Kidney epithelial cell (primary cell): ENCODE data around the gene RNF215. TPM values are rescaled to one million over a fixed set of nuclear protein-coding genes. Genes with fewer than 3 reads are reported as not detected.

Source experiments
- DNase-seq: peaks from one replicate; pipeline ENCODE4 v3.0.0-alpha.2; 2010; ENCODE audit warnings: low read depth
- H3K27me3 ChIP-seq: 2 replicates; pipeline ENCODE4 v1.6.0; 2011; ENCODE audit warnings: low read length; ENCODE audit not compliant: control insufficient read depth, insufficient read depth
- H3K36me3 ChIP-seq: 2 replicates; pipeline ENCODE4 v1.5.1; 2011; ENCODE audit warnings: low read length; ENCODE audit not compliant: control insufficient read depth, insufficient read depth
- H3K4me3 ChIP-seq: 2 replicates; pipeline ENCODE4 v1.5.1; 2011; ENCODE audit warnings: low read depth, mild to moderate bottlenecking, control low read depth, low read length
- total RNA-seq: library from RNA; depleted of rRNA; stranded (reverse); fragments of >200 nt; gene quantifications from 2 replicates; pipeline ENCODE4 v1.2.3, GENCODE V29; 2015
- TF ChIP-seq, protein P1 (sequence below): IDR thresholded peaks from 2 replicates; pipeline ENCODE4 v1.5.1; 2011; ENCODE audit warnings: mild to moderate bottlenecking, moderate library complexity, low read length, control low read depth, inconsistent platforms; ENCODE audit not compliant: insufficient read depth, poor library complexity, severe bottlenecking

RNF215 gene
- total RNA-seq, 1 donor from 2014 or later = 34.2 TPM

DNA sequence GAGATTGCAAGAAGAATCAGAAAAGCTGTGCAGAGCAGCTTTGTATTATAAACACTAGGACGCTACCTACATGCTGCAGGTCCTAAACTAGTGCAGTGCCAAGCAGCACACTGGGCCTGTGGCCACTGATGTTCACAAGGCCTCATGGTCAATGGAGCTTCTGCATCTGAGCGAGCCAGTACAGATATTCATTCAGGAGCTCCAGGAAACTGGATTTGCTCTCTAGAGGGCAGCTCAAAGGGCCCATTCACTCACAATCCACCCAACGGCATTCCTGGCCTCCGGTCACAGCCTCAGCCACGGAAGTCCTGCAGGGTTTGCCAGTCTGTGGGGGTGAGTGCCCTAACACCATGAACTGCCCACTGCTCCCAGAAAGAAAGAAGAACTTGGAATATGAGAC is 54.7 kb downstream of the RNF215 start:
- no peaks in the 10 kb centered on the region for H3K27me3 ChIP-seq
- peaks cover 6% of the 10 kb centered on the region for H3K36me3 ChIP-seq
- TF ChIP-seq, protein P1, sequence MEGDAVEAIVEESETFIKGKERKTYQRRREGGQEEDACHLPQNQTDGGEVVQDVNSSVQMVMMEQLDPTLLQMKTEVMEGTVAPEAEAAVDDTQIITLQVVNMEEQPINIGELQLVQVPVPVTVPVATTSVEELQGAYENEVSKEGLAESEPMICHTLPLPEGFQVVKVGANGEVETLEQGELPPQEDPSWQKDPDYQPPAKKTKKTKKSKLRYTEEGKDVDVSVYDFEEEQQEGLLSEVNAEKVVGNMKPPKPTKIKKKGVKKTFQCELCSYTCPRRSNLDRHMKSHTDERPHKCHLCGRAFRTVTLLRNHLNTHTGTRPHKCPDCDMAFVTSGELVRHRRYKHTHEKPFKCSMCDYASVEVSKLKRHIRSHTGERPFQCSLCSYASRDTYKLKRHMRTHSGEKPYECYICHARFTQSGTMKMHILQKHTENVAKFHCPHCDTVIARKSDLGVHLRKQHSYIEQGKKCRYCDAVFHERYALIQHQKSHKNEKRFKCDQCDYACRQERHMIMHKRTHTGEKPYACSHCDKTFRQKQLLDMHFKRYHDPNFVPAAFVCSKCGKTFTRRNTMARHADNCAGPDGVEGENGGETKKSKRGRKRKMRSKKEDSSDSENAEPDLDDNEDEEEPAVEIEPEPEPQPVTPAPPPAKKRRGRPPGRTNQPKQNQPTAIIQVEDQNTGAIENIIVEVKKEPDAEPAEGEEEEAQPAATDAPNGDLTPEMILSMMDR = no peak
- H3K4me3 ChIP-seq = no peak overlapping the region
- no peak for DNase-seq

Other genes with a start within 250 kb of the RNF215 start
- 108 and 112 TPM in 2 replicates for gene LIF, start 140.7 kb downstream of the RNF215 start, total RNA-seq
- gene OSM, start 120.6 kb downstream of the RNF215 start, total RNA-seq = not detected in 2 replicates
- gene CASTOR1, start 97.9 kb downstream of the RNF215 start, total RNA-seq = 10.5 and 18.7 TPM in 2 replicates
- 21.6 and 23.9 TPM in 2 replicates for gene TBC1D10A, start 60.5 kb downstream of the RNF215 start, total RNA-seq
- gene SF3A1, start 30.5 kb downstream of the RNF215 start, total RNA-seq = 50.2 and 54.8 TPM in 2 replicates
- gene CCDC157, start 30.4 kb downstream of the RNF215 start, total RNA-seq = 13.1 and 14.6 TPM in 2 replicates
- 31.7 and 36.0 TPM in 2 replicates for gene SEC14L2, start 9.6 kb upstream of the RNF215 start, total RNA-seq
- gene MTFP1, start 38.4 kb upstream of the RNF215 start, total RNA-seq = 36.4 and 43.4 TPM in 2 replicates
- not detected in 2 replicates for gene SEC14L3, start 84.6 kb upstream of the RNF215 start, total RNA-seq
- gene SEC14L4, start 118.3 kb upstream of the RNF215 start, total RNA-seq = 0.08 TPM in 1 of 2 replicates, not detected in the other
- 3.7 and 5.8 TPM in 2 replicates for gene SEC14L6, start 159.3 kb upstream of the RNF215 start, total RNA-seq
- 2.5 and 4.0 TPM in 2 replicates for gene GAL3ST1, start 187.3 kb upstream of the RNF215 start, total RNA-seq
- 93.9 and 99.0 TPM in 2 replicates for gene PES1, start 204.5 kb upstream of the RNF215 start, total RNA-seq
- gene TCN2, start 219.8 kb upstream of the RNF215 start, total RNA-seq = 6.5 and 6.7 TPM in 2 replicates
- 8.3 and 14.9 TPM in 2 replicates for gene SLC35E4, start 248.4 kb upstream of the RNF215 start, total RNA-seq